ENCODE data around the gene TRPM4. TPM values are rescaled to one million over a fixed set of nuclear protein-coding genes. Genes with fewer than 3 reads are reported as not detected.

TRPM4 gene
- total RNA-seq, 1 donor from 2014 or later: 58.5 TPM

DNA sequence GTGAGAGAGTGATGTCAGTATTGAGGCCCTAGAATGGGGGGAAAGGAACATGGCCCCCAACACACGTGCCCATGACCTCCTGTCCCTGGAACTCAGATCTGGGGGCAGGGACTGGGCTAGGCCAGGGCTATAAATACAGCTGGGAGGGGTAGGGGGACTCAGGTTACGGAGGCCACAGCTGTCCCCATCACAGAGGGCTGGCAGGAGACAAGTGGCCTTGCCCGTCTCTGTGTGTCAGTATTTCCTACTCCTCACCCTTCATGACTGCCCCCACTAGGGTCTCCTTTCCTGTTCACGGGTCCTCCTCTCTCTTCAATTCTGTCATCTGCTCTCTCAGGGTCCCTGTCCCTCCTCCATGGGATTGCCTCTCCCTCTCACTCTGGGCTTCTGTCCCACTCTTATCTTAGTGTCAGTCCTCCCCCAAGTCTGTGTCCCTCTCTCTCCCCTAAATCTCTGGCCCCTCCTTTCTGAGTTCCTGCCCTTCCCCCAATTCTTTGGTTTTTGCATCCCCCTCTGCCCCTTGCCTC is 1.7 kb upstream of the TRPM4 start:
- Mint-ChIP-seq H3K9me3 (peaks cover 10% of the 10 kb centered on the region), H3K4me3 (peak overlapping the region; percentile 50), H3K4me1 (peaks cover 32% of the 10 kb centered on the region), H3K27ac (peak overlapping the region; percentile 91), H3K27me3 (ENCODE audit: low read depth) (no peaks in the 10 kb centered on the region), H3K36me3 (peaks cover 5% of the 10 kb centered on the region)
- no peak for DNase-seq (ENCODE audit: low spot score in 2 of 2, unreplicated experiment in 2 of 2)
- TF ChIP-seq CTCF (IDR thresholded peaks at IDR 0.05; ENCODE audit: unreplicated experiment): no peak

DNA sequence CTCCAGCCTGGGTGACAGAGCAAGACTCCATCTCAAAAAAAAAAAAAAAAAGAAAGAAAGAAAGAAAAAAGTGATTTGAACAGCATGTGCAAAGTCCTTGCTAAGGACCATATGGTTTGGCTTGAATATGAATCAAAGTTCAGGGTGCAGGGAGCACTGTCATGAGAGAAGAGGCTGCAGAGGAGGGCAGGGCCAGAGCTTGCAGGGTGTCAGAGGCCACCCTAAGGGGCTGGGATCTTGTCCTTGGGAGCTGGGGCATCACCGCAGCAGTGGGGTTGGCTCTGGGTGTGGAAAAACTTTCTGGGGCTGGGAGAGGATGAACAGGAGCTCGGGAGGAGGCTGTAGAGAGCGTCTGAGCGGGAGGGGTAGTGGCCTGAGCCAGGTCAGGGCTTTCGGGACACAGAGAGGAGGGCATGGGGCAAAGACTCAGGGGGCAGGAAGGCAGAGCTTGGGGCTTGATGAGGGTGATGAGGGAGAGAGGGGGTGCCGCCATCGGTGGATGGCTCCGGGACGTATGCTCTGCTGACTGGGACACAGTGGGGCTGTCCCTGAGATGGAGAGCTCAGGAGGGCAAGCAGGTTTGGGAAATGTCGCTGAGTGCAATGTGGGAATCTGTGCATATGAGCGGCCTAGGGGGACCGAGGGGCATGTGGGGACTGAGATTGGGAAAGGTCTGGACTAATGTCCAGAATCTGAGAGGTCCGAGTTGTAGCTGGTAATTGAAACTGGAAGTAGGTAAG is 3.0 kb downstream of the TRPM4 start:
- no peak for TF ChIP-seq CTCF (IDR thresholded peaks at IDR 0.05; ENCODE audit: unreplicated experiment)
- H3K9me3 Mint-ChIP-seq: no peaks in the 10 kb centered on the region
- DNase-seq (ENCODE audit: low spot score in 2 of 2, unreplicated experiment in 2 of 2): no peak
- peaks cover 21% of the 10 kb centered on the region for H3K4me1 Mint-ChIP-seq
- peaks cover 7% of the 10 kb centered on the region for H3K36me3 Mint-ChIP-seq
- H3K27ac Mint-ChIP-seq: no peak overlapping the region
- no peaks in the 10 kb centered on the region for H3K27me3 Mint-ChIP-seq (ENCODE audit: low read depth)
- no peak overlapping the region for H3K4me3 Mint-ChIP-seq

- peaks cover 7% of the 10 kb centered on the region for H3K36me3 Mint-ChIP-seq
- no peak for DNase-seq (ENCODE audit: low spot score in 2 of 2, unreplicated experiment in 2 of 2)
- no peak for TF ChIP-seq CTCF (IDR thresholded peaks at IDR 0.05; ENCODE audit: unreplicated experiment)
- no peaks in the 10 kb centered on the region for H3K27me3 Mint-ChIP-seq (ENCODE audit: low read depth)
- H3K9me3 Mint-ChIP-seq: no peaks in the 10 kb centered on the region
- H3K4me3 Mint-ChIP-seq: no peak overlapping the region
- H3K4me1 Mint-ChIP-seq: peaks cover 14% of the 10 kb centered on the region
- peak overlapping the region; percentile 57 for H3K27ac Mint-ChIP-seq
Measured at GRCh38 chr19:49161987-49162386, 4.4 kb downstream of the TRPM4 start.

GRCh38 chr19:49165111-49165750 is 7.6 kb downstream of the TRPM4 start:
- Mint-ChIP-seq H3K4me1 (no peaks in the 10 kb centered on the region), H3K4me3 (no peak overlapping the region), H3K36me3 (peaks cover 13% of the 10 kb centered on the region), H3K9me3 (no peaks in the 10 kb centered on the region), H3K27ac (no peak overlapping the region), H3K27me3 (ENCODE audit: low read depth) (no peaks in the 10 kb centered on the region)
- DNase-seq (ENCODE audit: low spot score in 2 of 2, unreplicated experiment in 2 of 2): no peak
- no peak for TF ChIP-seq CTCF (IDR thresholded peaks at IDR 0.05; ENCODE audit: unreplicated experiment)

DNA sequence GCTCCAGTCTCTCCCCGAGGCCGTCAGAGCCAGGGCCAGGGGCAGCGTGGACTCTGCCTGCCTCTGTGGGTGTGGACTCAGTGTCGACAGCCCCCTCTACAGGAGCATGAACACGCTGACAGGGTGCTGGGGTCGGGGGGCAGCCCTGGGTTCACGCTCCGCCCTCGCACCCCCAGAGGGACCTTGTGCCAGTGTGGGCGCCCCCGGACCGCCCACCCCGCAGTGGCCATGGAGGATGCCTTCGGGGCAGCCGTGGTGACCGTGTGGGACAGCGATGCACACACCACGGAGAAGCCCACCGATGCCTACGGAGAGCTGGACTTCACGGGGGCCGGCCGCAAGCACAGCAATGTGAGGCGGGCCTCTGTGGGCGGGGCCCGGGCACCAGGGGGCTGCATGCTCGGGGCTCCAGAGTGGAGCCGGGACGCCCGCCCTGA is 8.3 kb downstream of the TRPM4 start:
- Mint-ChIP-seq H3K4me1 (no peaks in the 10 kb centered on the region), H3K4me3 (no peak overlapping the region), H3K27ac (no peak overlapping the region), H3K27me3 (ENCODE audit: low read depth) (no peaks in the 10 kb centered on the region), H3K36me3 (peaks cover 11% of the 10 kb centered on the region), H3K9me3 (no peaks in the 10 kb centered on the region)
- no peak for TF ChIP-seq CTCF (IDR thresholded peaks at IDR 0.05; ENCODE audit: unreplicated experiment)
- no peak for DNase-seq (ENCODE audit: low spot score in 2 of 2, unreplicated experiment in 2 of 2)
